B cell (primary cell): ENCODE data around the gene UNCX. TPM values are rescaled to one million over a fixed set of nuclear protein-coding genes. Genes with fewer than 3 reads are reported as not detected.
"Not testable (repeated sequence)": the region's sequence is repeated elsewhere in the genome, so short reads cannot be mapped to it uniquely, and the experiment has no call there.

ENCODE experiments used
- ATAC-seq: fragments of 200-7000 bp; cut with Tn5 transposase; one replicate; pipeline ENCODE4 v1.10.0; 2021; ENCODE audit warnings: low read depth, mild to moderate bottlenecking, moderate number of reproducible peaks, moderate library complexity
- CTCF ChIA-PET: fragments of 350-600 bp; sonication (Branson Sonifier 250); formaldehyde crosslinking; loops from one replicate; lab custom pipeline; 2021; ENCODE audit warnings: antibody characterized with exemption, inconsistent platforms; lab: Charles Lee
- POLR2A ChIA-PET: fragments of 350-600 bp; sonication (Branson Sonifier 250); formaldehyde crosslinking; loops from one replicate; lab custom pipeline; 2021; ENCODE audit warnings: antibody characterized with exemption; lab: Charles Lee
- DNase-seq: peaks from one replicate; pipeline ENCODE4 v3.0.0; 2013
- H2AFZ ChIP-seq: 2 replicates; pipeline ENCODE4 v1.6.1; 2012; ENCODE audit warnings: mild to moderate bottlenecking, low read depth, low read length; ENCODE audit not compliant: insufficient read depth, poor library complexity, severe bottlenecking
- H3K27ac ChIP-seq, 2 donors: 1 replicate in 1 of 2; 2 replicates in 1 of 2; pipeline ENCODE4 v1.5.1; 2012 to 2013; ENCODE audit warnings: low read length in 2 of 2, mild to moderate bottlenecking in 2 of 2, moderate library complexity in 1 of 2
- H3K27me3 ChIP-seq, 4 experiments: fragments of 200-600 bp in 1 of 4; sonication (generic) in 1 of 4; replicated peaks in 1 of 4; 1 replicate in 2 of 4; 2 replicates in 2 of 4; pipeline versions ENCODE4 v1.6.1 to v1.7.0; 2013 to 2016; ENCODE audit warnings: low read length in 3 of 4, mild to moderate bottlenecking in 2 of 4, mixed read lengths in 1 of 4, moderate library complexity in 1 of 4; ENCODE audit not compliant: insufficient read depth in 4 of 4, control insufficient read depth in 3 of 4; ENCODE audit errors: control extremely low read depth in 1 of 4
- H3K36me3 ChIP-seq, 2 experiments: replicated peaks in 1 of 2; 1 replicate in 1 of 2; 2 replicates in 1 of 2; pipeline versions ENCODE4 v1.6.1 to v1.7.1; 2013; ENCODE audit warnings: low read length in 1 of 2; ENCODE audit not compliant: insufficient read depth in 2 of 2, control insufficient read depth in 1 of 2; ENCODE audit errors: control extremely low read depth in 1 of 2, extremely low read depth in 1 of 2
- H3K4me1 ChIP-seq, 2 donors: fragments of 200-600 bp in 1 of 2; sonication (generic) in 1 of 2; 1 replicate in 1 of 2; 2 replicates in 1 of 2; pipeline versions ENCODE4 v1.5.1 to v1.6.1; 2013 to 2017; ENCODE audit warnings: low read length in 2 of 2; ENCODE audit not compliant: control insufficient read depth in 2 of 2, insufficient read depth in 2 of 2
- H3K4me2 ChIP-seq: replicated peaks from 2 replicates; pipeline ENCODE3; 2012; ENCODE audit warnings: mild to moderate bottlenecking, low read depth, low read length; ENCODE audit not compliant: poor library complexity, severe bottlenecking
- H3K4me3 ChIP-seq, 5 experiments: fragments of 200-600 bp in 1 of 5; sonication (generic) in 1 of 5; 1 replicate in 3 of 5; 2 replicates in 2 of 5; pipeline versions ENCODE4 v1.5.1 to v1.7.0; 2011 to 2016; ENCODE audit warnings: low read length in 4 of 5, mild to moderate bottlenecking in 4 of 5, low read depth in 2 of 5, control low read depth in 1 of 5, moderate library complexity in 1 of 5; ENCODE audit not compliant: insufficient read depth in 1 of 5; ENCODE audit errors: control extremely low read depth in 1 of 5, extremely low read depth in 1 of 5
- H3K79me2 ChIP-seq: fragments of 200-600 bp; sonication (generic); one replicate; pipeline ENCODE4 v1.6.0; 2016; ENCODE audit warnings: low read length; ENCODE audit not compliant: control insufficient read depth, insufficient read depth
- H3K9ac ChIP-seq: fragments of 200-600 bp; sonication (generic); 2 replicates; pipeline ENCODE4 v1.6.1; 2017; ENCODE audit warnings: mild to moderate bottlenecking, low read length, moderate library complexity
- H3K9me3 ChIP-seq, 3 donors: one replicate each; pipeline versions ENCODE4 v1.6.1 to v1.7.1; 2013; ENCODE audit warnings: low read length in 2 of 3; ENCODE audit not compliant: control insufficient read depth in 2 of 3, insufficient read depth in 1 of 3; ENCODE audit errors: control extremely low read depth in 1 of 3
- H4K20me1 ChIP-seq: 2 replicates; pipeline ENCODE4 v1.6.0; 2012; ENCODE audit warnings: mild to moderate bottlenecking, low read length; ENCODE audit not compliant: insufficient read depth, control insufficient read depth, poor library complexity, severe bottlenecking
- H3K27ac Mint-ChIP-seq: one replicate; pipeline ENCODE4 v1.8.0; 2021; ENCODE audit warnings: mixed read lengths
- H3K27me3 Mint-ChIP-seq: one replicate; pipeline ENCODE4 v1.8.0; 2021; ENCODE audit warnings: mixed read lengths
- H3K4me1 Mint-ChIP-seq: one replicate; pipeline ENCODE4 v1.8.0; 2021; ENCODE audit warnings: mixed read lengths
- H3K4me3 Mint-ChIP-seq: one replicate; pipeline ENCODE4 v1.8.0; 2021; ENCODE audit warnings: mixed read lengths
- H3K9me3 Mint-ChIP-seq: one replicate; pipeline ENCODE4 v1.8.0; 2022; ENCODE audit warnings: mixed read lengths; ENCODE audit not compliant: insufficient read depth
- EZH2 ChIP-seq: IDR thresholded peaks from 2 replicates; pipeline ENCODE4 v1.6.1; 2012; ENCODE audit warnings: borderline replicate concordance, low read depth, mild to moderate bottlenecking, moderate library complexity, low read length; ENCODE audit not compliant: insufficient read depth, poor library complexity, severe bottlenecking
- WGBS: methylation state at CpG from one replicate; pipeline ENCODE4 v1.1.5; 2013; ENCODE audit warnings: missing lambda C conversion rate; ENCODE audit not compliant: insufficient coverage; 5-methylcytosine and 5-hydroxymethylcytosine counted together
- intact Hi-C: fragments of 100-400 bp; cut with micrococcal nuclease; formaldehyde crosslinking; loops from one replicate; pipeline ENCODE4 v1.10.0; 2022
- polyA plus RNA-seq: library from polyadenylated mRNA; depleted of rRNA; stranded (reverse); fragments of >200 nt; gene quantifications from 2 replicates; pipeline ENCODE4 v1.2.3, GENCODE V29; 2012
- total RNA-seq, 2 donors: library from RNA; stranded (reverse); fragments of 120-200 nt in 1 of 2; gene quantifications; 1 replicate in 1 of 2; 2 replicates in 1 of 2; pipeline versions ENCODE4 v1.2.3 to v1.2.4, GENCODE V29; 2013 to 2022
- TF ChIP-seq, protein P1 (sequence below): fragments of 200-600 bp; IDR thresholded peaks from one replicate; pipeline ENCODE4 v1.8.0; 2022; ENCODE audit warnings: antibody characterized with exemption, mild to moderate bottlenecking

UNCX gene
- total and polyA plus RNA-seq, 2 donors (not counting 1 experiment from before 2014, with no cell fraction given), result not detected

DNA sequence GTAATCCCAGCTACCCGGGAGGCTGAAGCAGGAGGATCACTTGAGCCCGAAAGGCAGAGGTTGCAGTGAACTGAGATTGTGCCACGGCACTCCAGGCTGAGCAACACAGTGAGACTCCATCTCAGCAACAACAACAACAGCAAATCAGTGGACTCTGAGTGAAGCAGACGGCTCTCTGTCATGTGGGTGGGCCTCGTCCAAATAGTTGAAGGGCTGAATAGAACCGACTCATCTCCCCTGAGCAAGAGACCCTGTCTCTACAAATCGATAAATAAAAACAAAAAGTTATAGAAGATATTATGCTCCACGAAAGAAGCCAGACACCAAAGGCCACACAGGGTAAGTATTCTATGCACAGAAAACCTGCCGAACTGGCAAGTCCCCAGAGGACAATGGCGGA is 45.9 kb downstream of the UNCX start:
- no peaks in the 10 kb centered on the region for H3K79me2 ChIP-seq
- H3K4me1 ChIP-seq, result no peaks in the 10 kb centered on the region
- H3K27me3 ChIP-seq, result peaks cover 0 to 6% (median 0%) of the 10 kb centered on the region in 4 experiments
- H3K9ac ChIP-seq, result no peak overlapping the region
- peaks cover 7% of the 10 kb centered on the region for H3K9me3 Mint-ChIP-seq
- intact Hi-C loops, result no loop called here
- no peaks in the 10 kb centered on the region for H3K4me1 Mint-ChIP-seq
- POLR2A ChIA-PET, result no interaction called here
- CTCF ChIA-PET, result no interaction called here
- H3K27me3 Mint-ChIP-seq, result no peaks in the 10 kb centered on the region
- WGBS, result 87% methylated on average over 6 of the region's 10 CpGs
- H2AFZ ChIP-seq, result no peak overlapping the region
- H3K4me2 ChIP-seq, result no peak overlapping the region
- ATAC-seq (no peak), DNase-seq (no peak)
- H4K20me1 ChIP-seq, result no peaks in the 10 kb centered on the region
- no peak overlapping the region for H3K27ac Mint-ChIP-seq
- H3K4me3 ChIP-seq, result no peak overlapping the region
- no peaks in the 10 kb centered on the region for H3K36me3 ChIP-seq
- peaks cover 0 to 46% (median 3%) of the 10 kb centered on the region in 3 donors for H3K9me3 ChIP-seq
- no peak overlapping the region for H3K4me3 Mint-ChIP-seq
- no peak overlapping the region for H3K27ac ChIP-seq
- TF ChIP-seq EZH2, result no peak
- TF ChIP-seq, protein P1, sequence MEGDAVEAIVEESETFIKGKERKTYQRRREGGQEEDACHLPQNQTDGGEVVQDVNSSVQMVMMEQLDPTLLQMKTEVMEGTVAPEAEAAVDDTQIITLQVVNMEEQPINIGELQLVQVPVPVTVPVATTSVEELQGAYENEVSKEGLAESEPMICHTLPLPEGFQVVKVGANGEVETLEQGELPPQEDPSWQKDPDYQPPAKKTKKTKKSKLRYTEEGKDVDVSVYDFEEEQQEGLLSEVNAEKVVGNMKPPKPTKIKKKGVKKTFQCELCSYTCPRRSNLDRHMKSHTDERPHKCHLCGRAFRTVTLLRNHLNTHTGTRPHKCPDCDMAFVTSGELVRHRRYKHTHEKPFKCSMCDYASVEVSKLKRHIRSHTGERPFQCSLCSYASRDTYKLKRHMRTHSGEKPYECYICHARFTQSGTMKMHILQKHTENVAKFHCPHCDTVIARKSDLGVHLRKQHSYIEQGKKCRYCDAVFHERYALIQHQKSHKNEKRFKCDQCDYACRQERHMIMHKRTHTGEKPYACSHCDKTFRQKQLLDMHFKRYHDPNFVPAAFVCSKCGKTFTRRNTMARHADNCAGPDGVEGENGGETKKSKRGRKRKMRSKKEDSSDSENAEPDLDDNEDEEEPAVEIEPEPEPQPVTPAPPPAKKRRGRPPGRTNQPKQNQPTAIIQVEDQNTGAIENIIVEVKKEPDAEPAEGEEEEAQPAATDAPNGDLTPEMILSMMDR, result no peak

DNA sequence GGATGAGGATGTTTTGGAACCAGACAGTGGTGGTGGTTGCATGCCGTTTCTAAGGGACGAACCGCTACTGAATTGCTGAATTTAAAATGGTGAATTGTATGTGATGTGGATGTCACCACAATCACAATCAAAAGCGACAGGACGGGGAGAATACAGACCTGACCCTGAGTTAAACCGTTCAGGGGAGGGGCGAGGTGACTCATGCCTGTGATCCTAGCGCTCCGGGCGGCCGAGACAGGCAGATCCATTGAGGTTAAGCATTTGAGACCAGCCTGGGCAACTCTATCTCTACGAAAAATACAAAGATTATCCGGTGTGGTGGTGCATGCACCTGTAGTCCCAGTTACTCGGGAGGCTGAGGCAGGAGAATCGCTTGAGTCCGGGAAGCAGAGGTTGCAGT is 46.4 kb downstream of the UNCX start:
- H3K27me3 Mint-ChIP-seq, result no peaks in the 10 kb centered on the region
- H3K36me3 ChIP-seq, result no peaks in the 10 kb centered on the region
- no peak overlapping the region for H3K27ac Mint-ChIP-seq
- no peaks in the 10 kb centered on the region for H3K79me2 ChIP-seq
- WGBS, result 87% methylated on average over 16 of the region's 16 CpGs
- DNase-seq (no peak), ATAC-seq (no peak)
- POLR2A ChIA-PET, result no interaction called here
- no peak overlapping the region for H3K9ac ChIP-seq
- H3K9me3 ChIP-seq, result peaks cover 0 to 48% (median 3%) of the 10 kb centered on the region in 3 donors
- no peak overlapping the region for H3K4me3 Mint-ChIP-seq
- H4K20me1 ChIP-seq, result no peaks in the 10 kb centered on the region
- intact Hi-C loops, result no loop called here
- H3K4me2 ChIP-seq, result no peak overlapping the region
- CTCF ChIA-PET, result no interaction called here
- H3K9me3 Mint-ChIP-seq, result peaks cover 7% of the 10 kb centered on the region
- no peak overlapping the region for H3K27ac ChIP-seq
- no peak for TF ChIP-seq EZH2
- TF ChIP-seq, protein P1, result no peak
- H2AFZ ChIP-seq, result no peak overlapping the region
- H3K27me3 ChIP-seq, result peaks cover 0 to 6% (median 0%) of the 10 kb centered on the region in 4 experiments
- no peak overlapping the region for H3K4me3 ChIP-seq
- H3K4me1 ChIP-seq, result no peaks in the 10 kb centered on the region
- H3K4me1 Mint-ChIP-seq, result no peaks in the 10 kb centered on the region

DNA sequence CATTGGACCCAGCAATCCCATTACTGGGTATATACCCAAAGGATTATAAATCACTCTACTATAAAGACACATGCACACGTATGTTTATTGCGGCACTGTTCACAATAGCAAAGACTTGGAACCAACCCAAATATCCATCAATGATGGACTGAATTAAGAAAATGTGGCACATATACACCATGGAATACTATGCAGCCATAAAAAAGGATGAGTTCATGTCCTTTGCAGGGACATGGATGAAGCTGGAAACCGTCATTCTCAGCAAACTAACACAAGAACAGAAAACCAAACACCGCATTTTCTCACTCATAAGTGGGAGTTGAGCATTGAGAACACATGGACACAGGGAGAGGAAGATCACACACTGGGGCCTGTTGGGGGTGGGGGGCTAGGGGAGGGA is 47.2 kb downstream of the UNCX start:
- H3K4me1 Mint-ChIP-seq, H3K9me3 Mint-ChIP-seq, ATAC-seq, H3K4me1 ChIP-seq, DNase-seq, H4K20me1 ChIP-seq, POLR2A ChIA-PET, H3K4me3 ChIP-seq, H3K27ac ChIP-seq, H3K79me2 ChIP-seq, H3K4me2 ChIP-seq, CTCF ChIA-PET, H3K27ac Mint-ChIP-seq, H3K4me3 Mint-ChIP-seq, H3K27me3 Mint-ChIP-seq, H3K27me3 ChIP-seq, H3K36me3 ChIP-seq, H3K9ac ChIP-seq, H2AFZ ChIP-seq, intact Hi-C loops: not testable (repeated sequence)
- no CpG with 5 or more reads among the region's 4 CpGs for WGBS
- H3K9me3 ChIP-seq, result peaks cover 0 to 41% (median 3%) of the 10 kb centered on the region in 3 donors
